ENCODE data around the gene TGM5. TPM values are rescaled to one million over a fixed set of nuclear protein-coding genes. Genes with fewer than 3 reads are reported as not detected.
"Not testable (repeated sequence)": the region's sequence is repeated elsewhere in the genome, so short reads cannot be mapped to it uniquely, and the experiment has no call there.

Gene TGM5
- total and polyA plus RNA-seq, 7 donors = 0.28 TPM; not detected in 6

- no peak overlapping the region for H3K27ac ChIP-seq
- DNase-seq = no peak
- 98 to 99% methylated on average over 3 of the region's 3 CpGs for WGBS, 2 donors
- no peak overlapping the region for H3K4me3 ChIP-seq
- no peaks in the 10 kb centered on the region for H3K27me3 ChIP-seq
- intact Hi-C loops (cut with DNase I) = no loop called here
- TF ChIP-seq EP300 (IDR thresholded peaks at IDR 0.05) (no peak), POLR2A (IDR thresholded peaks at IDR 0.05) (no peak), POLR2AphosphoS5 (IDR thresholded peaks at IDR 0.05) (no peak)
- TF ChIP-seq, protein P1, sequence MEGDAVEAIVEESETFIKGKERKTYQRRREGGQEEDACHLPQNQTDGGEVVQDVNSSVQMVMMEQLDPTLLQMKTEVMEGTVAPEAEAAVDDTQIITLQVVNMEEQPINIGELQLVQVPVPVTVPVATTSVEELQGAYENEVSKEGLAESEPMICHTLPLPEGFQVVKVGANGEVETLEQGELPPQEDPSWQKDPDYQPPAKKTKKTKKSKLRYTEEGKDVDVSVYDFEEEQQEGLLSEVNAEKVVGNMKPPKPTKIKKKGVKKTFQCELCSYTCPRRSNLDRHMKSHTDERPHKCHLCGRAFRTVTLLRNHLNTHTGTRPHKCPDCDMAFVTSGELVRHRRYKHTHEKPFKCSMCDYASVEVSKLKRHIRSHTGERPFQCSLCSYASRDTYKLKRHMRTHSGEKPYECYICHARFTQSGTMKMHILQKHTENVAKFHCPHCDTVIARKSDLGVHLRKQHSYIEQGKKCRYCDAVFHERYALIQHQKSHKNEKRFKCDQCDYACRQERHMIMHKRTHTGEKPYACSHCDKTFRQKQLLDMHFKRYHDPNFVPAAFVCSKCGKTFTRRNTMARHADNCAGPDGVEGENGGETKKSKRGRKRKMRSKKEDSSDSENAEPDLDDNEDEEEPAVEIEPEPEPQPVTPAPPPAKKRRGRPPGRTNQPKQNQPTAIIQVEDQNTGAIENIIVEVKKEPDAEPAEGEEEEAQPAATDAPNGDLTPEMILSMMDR (IDR thresholded peaks at IDR 0.05) = no peak
- H3K36me3 ChIP-seq = peaks cover 0 to 41% (median 15%) of the 10 kb centered on the region in 4 donors
- no peaks in the 10 kb centered on the region for H3K9me3 ChIP-seq
- H3K4me1 ChIP-seq = no peaks in the 10 kb centered on the region
These were observed 67.7 kb downstream of the TGM5 start for GRCh38 chr15:43198992-43199391.

- intact Hi-C loops (cut with DNase I); DNase-seq; H3K9me3 ChIP-seq; H3K4me3 ChIP-seq; H3K27ac ChIP-seq; H3K27me3 ChIP-seq; H3K4me1 ChIP-seq: not testable (repeated sequence)
- 97% methylated on average over 4 of the region's 4 CpGs for WGBS, 2 donors
- H3K36me3 ChIP-seq = peaks cover 0 to 43% (median 15%) of the 10 kb centered on the region in 4 donors
These were observed 68.2 kb downstream of the TGM5 start for GRCh38 chr15:43198556-43198955.

DNA sequence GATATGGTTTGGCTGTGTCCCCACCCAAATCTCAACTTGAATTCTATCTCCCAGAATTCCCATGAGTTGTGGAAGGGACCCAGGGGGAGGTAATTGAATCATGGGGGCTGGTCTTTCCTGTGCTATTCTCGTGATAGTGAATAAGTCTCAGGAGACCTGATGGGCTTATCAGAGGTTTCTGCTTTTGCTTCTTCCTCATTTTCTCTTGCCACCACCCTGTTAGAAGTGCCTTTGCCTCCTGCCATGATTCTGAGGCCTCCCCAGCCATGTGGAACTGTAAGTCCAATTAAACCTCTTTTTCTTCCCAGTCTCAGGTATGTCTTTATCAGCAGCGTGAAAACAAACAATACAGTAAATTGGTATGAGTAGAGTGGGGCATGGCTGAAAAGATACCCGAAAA, 69.0 kb downstream of the TGM5 start:
- intact Hi-C loops (cut with DNase I); H3K4me3 ChIP-seq; H3K27ac ChIP-seq; H3K27me3 ChIP-seq; H3K4me1 ChIP-seq; DNase-seq; H3K9me3 ChIP-seq: not testable (repeated sequence)
- peaks cover 0 to 51% (median 18%) of the 10 kb centered on the region in 4 donors for H3K36me3 ChIP-seq
- WGBS, 2 donors = 85 to 92% methylated on average over 3 of the region's 3 CpGs

GRCh38 chr15:43196760-43197548, 69.8 kb downstream of the TGM5 start:
- 93 to 94% methylated on average over 10 of the region's 10 CpGs for WGBS, 2 donors
- Histone ChIP-seq H3K36me3 (peaks cover 0 to 59% (median 26%) of the 10 kb centered on the region in 4 donors), H3K27me3 (no peaks in the 10 kb centered on the region), H3K4me1 (no peaks in the 10 kb centered on the region), H3K4me3 (no peak overlapping the region), H3K27ac (no peak overlapping the region), H3K9me3 (no peaks in the 10 kb centered on the region)
- no peak for DNase-seq
- TF ChIP-seq POLR2AphosphoS5 (IDR thresholded peaks at IDR 0.05) (no peak), POLR2A (IDR thresholded peaks at IDR 0.05) (no peak), EP300 (IDR thresholded peaks at IDR 0.05) (no peak)
- TF ChIP-seq, protein P1 (IDR thresholded peaks at IDR 0.05) = no peak
- intact Hi-C loops (cut with DNase I) = no loop called here

DNA sequence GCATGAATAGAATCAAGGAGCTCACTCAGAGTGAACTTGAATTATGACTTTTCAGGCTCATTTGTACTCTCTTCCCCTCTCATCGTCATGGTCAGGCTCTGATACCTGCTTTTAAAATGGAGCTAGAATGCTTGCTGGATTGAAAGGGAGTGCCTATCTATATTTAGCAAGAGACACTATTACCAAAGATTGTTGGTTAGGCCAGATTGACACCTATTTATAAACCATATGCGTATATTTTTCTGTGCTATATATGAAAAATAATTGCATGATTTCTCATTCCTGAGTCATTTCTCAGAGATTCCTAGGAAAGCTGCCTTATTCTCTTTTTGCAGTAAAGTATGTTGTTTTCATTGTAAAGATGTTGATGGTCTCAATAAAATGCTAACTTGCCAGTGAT, 71.9 kb downstream of the TGM5 start:
- 87 to 94% methylated on average over 2 of the region's 2 CpGs for WGBS, 2 donors
- H3K4me3 ChIP-seq = no peak overlapping the region
- no peaks in the 10 kb centered on the region for H3K9me3 ChIP-seq
- peaks cover 0 to 81% (median 34%) of the 10 kb centered on the region in 4 donors for H3K36me3 ChIP-seq
- TF ChIP-seq POLR2AphosphoS5 (IDR thresholded peaks at IDR 0.05) (no peak), POLR2A (IDR thresholded peaks at IDR 0.05) (no peak), EP300 (IDR thresholded peaks at IDR 0.05) (no peak)
- TF ChIP-seq, protein P1 (IDR thresholded peaks at IDR 0.05) = no peak
- no peak overlapping the region for H3K27ac ChIP-seq
- peaks cover 0 to 9% (median 6%) of the 10 kb centered on the region in 4 donors for H3K4me1 ChIP-seq
- intact Hi-C loops (cut with DNase I) = no loop called here
- H3K27me3 ChIP-seq = no peaks in the 10 kb centered on the region
- DNase-seq = no peak

GRCh38 chr15:43193710-43194109, 73.0 kb downstream of the TGM5 start:
- WGBS, 2 donors = 93 to 94% methylated on average over 2 of the region's 2 CpGs
- DNase-seq = no peak
- H3K36me3 ChIP-seq = peaks cover 0 to 89% (median 34%) of the 10 kb centered on the region in 4 donors
- intact Hi-C loops (cut with DNase I) = no loop called here
- no peak overlapping the region for H3K27ac ChIP-seq
- H3K4me3 ChIP-seq = no peak overlapping the region
- peaks cover 0 to 16% (median 13%) of the 10 kb centered on the region in 4 donors for H3K4me1 ChIP-seq
- TF ChIP-seq POLR2A (IDR thresholded peaks at IDR 0.05) (no peak), POLR2AphosphoS5 (IDR thresholded peaks at IDR 0.05) (no peak), EP300 (IDR thresholded peaks at IDR 0.05) (no peak)
- TF ChIP-seq, protein P1 (IDR thresholded peaks at IDR 0.05) = no peak
- H3K27me3 ChIP-seq = no peaks in the 10 kb centered on the region
- no peaks in the 10 kb centered on the region for H3K9me3 ChIP-seq
